Left ventricle myocardium inferior (tissue), 1 donor: Measurements from ENCODE around the gene KANSL1. TPM values are rescaled to one million over a fixed set of nuclear protein-coding genes. Genes with fewer than 3 reads are reported as not detected.

Source experiments
- DNase-seq: peaks from one replicate; pipeline ENCODE4 v3.0.0-alpha.2; 2020
- H3K27ac ChIP-seq: fragments of 200-600 bp; replicated peaks from 2 replicates; pipeline ENCODE4 v1.8.0; 2021
- H3K27me3 ChIP-seq: fragments of 200-600 bp; 2 replicates; pipeline ENCODE4 v1.8.0; 2021; ENCODE audit warnings: low read depth
- H3K36me3 ChIP-seq: fragments of 200-600 bp; 2 replicates; pipeline ENCODE4 v1.8.0; 2021
- H3K4me1 ChIP-seq: fragments of 200-600 bp; 2 replicates; pipeline ENCODE4 v1.8.0; 2021
- H3K4me3 ChIP-seq: fragments of 200-600 bp; 2 replicates; pipeline ENCODE4 v1.8.0; 2021; ENCODE audit warnings: mild to moderate bottlenecking, moderate library complexity
- H3K9me3 ChIP-seq: fragments of 200-600 bp; replicated peaks from 2 replicates; pipeline ENCODE4 v1.8.0; 2021
- CTCF ChIP-seq: fragments of 200-600 bp; IDR thresholded peaks from 2 replicates; pipeline ENCODE4 v1.8.0; 2021; ENCODE audit warnings: antibody characterized with exemption, mild to moderate bottlenecking, borderline replicate concordance
- intact Hi-C: fragments of 100-400 bp; cut with micrococcal nuclease; formaldehyde crosslinking; loops from one replicate; pipeline ENCODE4 v1.11.0; 2022
- total RNA-seq: library from RNA; stranded (reverse); fragmentation: NEBNext Ultra II Directional; extraction: Animal tissue kit (Norgen Biotek cat#: 25700); gene quantifications from one replicate; pipeline ENCODE4 v1.2.1, GENCODE V29; 2021
- donor health status: DM: no; HTN: yes; CAD: no; lungs with severe emphysema.

KANSL1 gene
- total RNA-seq, 1 donor from 2014 or later = 23.7 TPM

- Histone ChIP-seq H3K27me3 (no peaks in the 10 kb centered on the region), H3K27ac (no peak overlapping the region), H3K9me3 (no peaks in the 10 kb centered on the region), H3K36me3 (peaks cover 52% of the 10 kb centered on the region), H3K4me1 (peaks cover 66% of the 10 kb centered on the region), H3K4me3 (no peak overlapping the region)
- intact Hi-C loops = loop anchor here (5.0 kb wide), 2 partner anchors 155 to 170 kb away; no protein-coding TSS in a partner anchor
- no peak for TF ChIP-seq CTCF
- DNase-seq = no peak
Measured at GRCh38 chr17:46042246-46042645, 151.0 kb downstream of the KANSL1 start.

- H3K27ac ChIP-seq = peak overlapping the region; percentile 46
- H3K9me3 ChIP-seq = no peaks in the 10 kb centered on the region
- H3K27me3 ChIP-seq = no peaks in the 10 kb centered on the region
- intact Hi-C loops = loop anchor here (5.0 kb wide), 2 partner anchors 158 to 173 kb away; no protein-coding TSS in a partner anchor
- no peak overlapping the region for H3K4me3 ChIP-seq
- DNase-seq = peak; percentile 60
- H3K4me1 ChIP-seq = peaks cover 45% of the 10 kb centered on the region
- H3K36me3 ChIP-seq = peaks cover 61% of the 10 kb centered on the region
- TF ChIP-seq CTCF = no peak
Measured at GRCh38 chr17:46039592-46040186, 153.5 kb downstream of the KANSL1 start.

- no peaks in the 10 kb centered on the region for H3K9me3 ChIP-seq
- no peak for DNase-seq
- H3K4me3 ChIP-seq = no peak overlapping the region
- TF ChIP-seq CTCF = no peak
- intact Hi-C loops = no loop called here
- peaks cover 37% of the 10 kb centered on the region for H3K4me1 ChIP-seq
- H3K27ac ChIP-seq = peak overlapping the region; percentile 46
- no peaks in the 10 kb centered on the region for H3K27me3 ChIP-seq
- H3K36me3 ChIP-seq = peaks cover 68% of the 10 kb centered on the region
Measured at GRCh38 chr17:46038937-46039336, 154.3 kb downstream of the KANSL1 start.

GRCh38 chr17:46038414-46038813, 154.8 kb downstream of the KANSL1 start:
- TF ChIP-seq CTCF = no peak
- no peak for DNase-seq
- intact Hi-C loops = no loop called here
- Histone ChIP-seq H3K9me3 (no peaks in the 10 kb centered on the region), H3K27me3 (no peaks in the 10 kb centered on the region), H3K4me1 (peaks cover 32% of the 10 kb centered on the region), H3K27ac (peak overlapping the region; percentile 46), H3K36me3 (peaks cover 70% of the 10 kb centered on the region), H3K4me3 (no peak overlapping the region)

GRCh38 chr17:46037722-46038255, 155.4 kb downstream of the KANSL1 start:
- Histone ChIP-seq H3K36me3 (peaks cover 74% of the 10 kb centered on the region), H3K27me3 (no peaks in the 10 kb centered on the region), H3K9me3 (no peaks in the 10 kb centered on the region), H3K4me3 (no peak overlapping the region), H3K4me1 (peaks cover 26% of the 10 kb centered on the region), H3K27ac (no peak overlapping the region)
- no peak for TF ChIP-seq CTCF
- intact Hi-C loops = no loop called here
- no peak for DNase-seq
